ENCODE data around the gene RAB3GAP1. TPM values are rescaled to one million over a fixed set of nuclear protein-coding genes. Genes with fewer than 3 reads are reported as not detected.
"Not testable (repeated sequence)": the region's sequence is repeated elsewhere in the genome, so short reads cannot be mapped to it uniquely, and the experiment has no call there.

The RAB3GAP1 gene
- total RNA-seq, 1 donor: 80.0 TPM

GRCh38 chr2:135011633-135012032, 40.5 kb upstream of the RAB3GAP1 start:
- no peak overlapping the region for H3K4me3 ChIP-seq (ENCODE audit: low read depth, low read length)
- TF ChIP-seq, protein P1, sequence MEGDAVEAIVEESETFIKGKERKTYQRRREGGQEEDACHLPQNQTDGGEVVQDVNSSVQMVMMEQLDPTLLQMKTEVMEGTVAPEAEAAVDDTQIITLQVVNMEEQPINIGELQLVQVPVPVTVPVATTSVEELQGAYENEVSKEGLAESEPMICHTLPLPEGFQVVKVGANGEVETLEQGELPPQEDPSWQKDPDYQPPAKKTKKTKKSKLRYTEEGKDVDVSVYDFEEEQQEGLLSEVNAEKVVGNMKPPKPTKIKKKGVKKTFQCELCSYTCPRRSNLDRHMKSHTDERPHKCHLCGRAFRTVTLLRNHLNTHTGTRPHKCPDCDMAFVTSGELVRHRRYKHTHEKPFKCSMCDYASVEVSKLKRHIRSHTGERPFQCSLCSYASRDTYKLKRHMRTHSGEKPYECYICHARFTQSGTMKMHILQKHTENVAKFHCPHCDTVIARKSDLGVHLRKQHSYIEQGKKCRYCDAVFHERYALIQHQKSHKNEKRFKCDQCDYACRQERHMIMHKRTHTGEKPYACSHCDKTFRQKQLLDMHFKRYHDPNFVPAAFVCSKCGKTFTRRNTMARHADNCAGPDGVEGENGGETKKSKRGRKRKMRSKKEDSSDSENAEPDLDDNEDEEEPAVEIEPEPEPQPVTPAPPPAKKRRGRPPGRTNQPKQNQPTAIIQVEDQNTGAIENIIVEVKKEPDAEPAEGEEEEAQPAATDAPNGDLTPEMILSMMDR (IDR thresholded peaks at IDR 0.05; ENCODE audit: insufficient read depth, low read length): no peak
- no peak for DNase-seq (ENCODE audit: low read depth)

GRCh38 chr2:135021618-135022017, 30.5 kb upstream of the RAB3GAP1 start:
- no peak overlapping the region for H3K4me3 ChIP-seq (ENCODE audit: low read depth, low read length)
- TF ChIP-seq, protein P1 (IDR thresholded peaks at IDR 0.05; ENCODE audit: insufficient read depth, low read length): no peak
- no peak for DNase-seq (ENCODE audit: low read depth)

DNA sequence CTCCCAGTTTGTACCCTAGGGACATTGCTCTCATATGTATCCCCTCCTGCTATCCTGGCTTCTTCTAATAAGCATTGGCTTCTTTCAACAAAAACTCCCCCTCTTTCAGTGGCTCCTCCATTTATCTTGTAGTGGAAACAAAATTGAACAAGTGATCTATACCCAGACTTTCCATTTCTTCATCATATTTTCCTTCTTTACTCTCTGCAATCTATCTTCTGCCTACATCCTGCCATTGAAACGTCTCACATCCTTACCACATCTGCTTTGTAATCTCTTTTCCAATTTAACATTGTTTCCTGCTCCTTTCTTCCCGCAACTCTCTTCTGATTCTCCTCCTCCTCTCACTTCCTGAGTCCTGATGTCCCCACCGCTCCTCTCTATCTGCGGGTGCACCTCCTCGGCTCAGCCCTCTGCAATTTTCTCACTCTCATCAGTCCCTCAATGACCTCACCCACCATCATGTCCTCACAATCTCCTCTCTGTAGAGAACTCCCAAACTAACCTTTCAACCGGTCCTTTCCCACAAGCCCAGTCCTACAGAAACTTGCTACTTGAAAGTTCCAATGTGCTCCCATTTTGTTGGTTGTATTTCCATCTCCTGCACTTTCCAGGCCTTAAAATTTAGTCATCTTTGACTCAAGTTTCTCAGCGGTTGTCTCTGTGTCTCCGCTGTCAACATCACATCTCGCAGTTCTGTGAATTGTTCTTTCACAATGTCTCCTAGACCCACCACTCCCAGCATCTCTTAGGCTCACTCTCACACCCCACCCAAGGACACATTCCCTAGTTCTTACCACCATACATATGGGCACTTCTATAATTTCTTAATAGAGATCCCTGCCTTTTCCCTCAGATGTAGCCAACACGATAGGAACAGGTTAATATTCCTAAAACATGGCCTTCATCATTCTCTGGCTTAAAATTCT, 28.9 kb upstream of the RAB3GAP1 start:
- no peak overlapping the region for H3K4me3 ChIP-seq (ENCODE audit: low read depth, low read length)
- no peak for DNase-seq (ENCODE audit: low read depth)
- TF ChIP-seq, protein P1 (IDR thresholded peaks at IDR 0.05; ENCODE audit: insufficient read depth, low read length): no peak

GRCh38 chr2:135023886-135024485, 28.1 kb upstream of the RAB3GAP1 start:
- TF ChIP-seq, protein P1 (IDR thresholded peaks at IDR 0.05; ENCODE audit: insufficient read depth, low read length): no peak
- no peak overlapping the region for H3K4me3 ChIP-seq (ENCODE audit: low read depth, low read length)
- DNase-seq (ENCODE audit: low read depth): no peak

GRCh38 chr2:135029481-135030134, 22.5 kb upstream of the RAB3GAP1 start:
- TF ChIP-seq, protein P1 (IDR thresholded peaks at IDR 0.05; ENCODE audit: insufficient read depth, low read length): no peak
- no peak overlapping the region for H3K4me3 ChIP-seq (ENCODE audit: low read depth, low read length)
- DNase-seq (ENCODE audit: low read depth): no peak

DNA sequence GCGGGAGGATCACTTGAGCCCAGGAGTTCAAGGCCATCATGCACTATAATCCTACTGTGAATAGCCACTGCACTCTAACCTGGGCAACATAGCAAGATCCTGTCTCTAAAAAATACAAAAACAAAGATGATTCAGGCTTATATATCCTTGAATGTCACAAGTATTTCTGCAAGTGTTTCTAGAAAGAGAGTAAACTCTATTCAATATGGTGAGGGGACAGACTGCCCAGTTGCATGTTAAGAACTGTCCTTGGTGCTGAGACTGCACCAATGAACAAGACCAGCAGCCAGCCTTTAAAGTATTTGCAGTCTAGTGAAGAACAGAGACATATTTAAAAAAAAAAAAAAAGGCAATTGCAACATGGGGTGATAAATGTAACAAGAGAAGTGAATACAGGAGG, 21.3 kb upstream of the RAB3GAP1 start:
- H3K4me3 ChIP-seq (ENCODE audit: low read depth, low read length): no peak overlapping the region
- TF ChIP-seq, protein P1 (IDR thresholded peaks at IDR 0.05; ENCODE audit: insufficient read depth, low read length): no peak
- DNase-seq (ENCODE audit: low read depth): peak; percentile 61

- not testable (repeated sequence) for H3K4me3 ChIP-seq (ENCODE audit: low read depth, low read length); DNase-seq (ENCODE audit: low read depth)
Observed at GRCh38 chr2:135033216-135033615, 18.9 kb upstream of the RAB3GAP1 start.

All from fibroblast of the aortic adventitia (primary cell).